ENCODE measurements around the gene STAP1.

STAP1 gene

DNA sequence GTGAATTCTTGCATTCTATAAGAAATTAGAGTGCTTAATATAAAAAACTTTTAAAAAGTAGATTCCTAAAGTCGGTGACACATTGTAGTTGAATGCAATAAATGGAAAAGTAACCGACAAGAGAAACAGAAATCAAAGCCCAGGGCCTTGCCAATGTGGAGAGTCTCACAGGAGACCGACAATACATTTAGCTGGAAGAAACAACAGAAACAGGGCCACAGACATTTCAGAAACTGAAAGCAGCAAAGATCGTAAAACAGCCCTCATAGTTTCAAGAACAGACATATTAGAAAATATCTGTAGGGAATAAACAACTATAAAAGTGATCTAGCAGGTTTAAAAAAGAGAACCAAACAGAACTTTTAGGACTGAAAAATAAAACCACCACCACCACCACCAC is 49.5 kb downstream of the STAP1 start:
- TF ChIP-seq, protein P1, sequence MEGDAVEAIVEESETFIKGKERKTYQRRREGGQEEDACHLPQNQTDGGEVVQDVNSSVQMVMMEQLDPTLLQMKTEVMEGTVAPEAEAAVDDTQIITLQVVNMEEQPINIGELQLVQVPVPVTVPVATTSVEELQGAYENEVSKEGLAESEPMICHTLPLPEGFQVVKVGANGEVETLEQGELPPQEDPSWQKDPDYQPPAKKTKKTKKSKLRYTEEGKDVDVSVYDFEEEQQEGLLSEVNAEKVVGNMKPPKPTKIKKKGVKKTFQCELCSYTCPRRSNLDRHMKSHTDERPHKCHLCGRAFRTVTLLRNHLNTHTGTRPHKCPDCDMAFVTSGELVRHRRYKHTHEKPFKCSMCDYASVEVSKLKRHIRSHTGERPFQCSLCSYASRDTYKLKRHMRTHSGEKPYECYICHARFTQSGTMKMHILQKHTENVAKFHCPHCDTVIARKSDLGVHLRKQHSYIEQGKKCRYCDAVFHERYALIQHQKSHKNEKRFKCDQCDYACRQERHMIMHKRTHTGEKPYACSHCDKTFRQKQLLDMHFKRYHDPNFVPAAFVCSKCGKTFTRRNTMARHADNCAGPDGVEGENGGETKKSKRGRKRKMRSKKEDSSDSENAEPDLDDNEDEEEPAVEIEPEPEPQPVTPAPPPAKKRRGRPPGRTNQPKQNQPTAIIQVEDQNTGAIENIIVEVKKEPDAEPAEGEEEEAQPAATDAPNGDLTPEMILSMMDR (conservative IDR thresholded peaks at IDR 0.05; ENCODE audit: low read depth, low read length), result no peak
- DNase-seq (ENCODE audit: low read depth), result no peak
- no peak overlapping the region for H3K4me3 ChIP-seq (ENCODE audit: low read depth, low read length)

DNA sequence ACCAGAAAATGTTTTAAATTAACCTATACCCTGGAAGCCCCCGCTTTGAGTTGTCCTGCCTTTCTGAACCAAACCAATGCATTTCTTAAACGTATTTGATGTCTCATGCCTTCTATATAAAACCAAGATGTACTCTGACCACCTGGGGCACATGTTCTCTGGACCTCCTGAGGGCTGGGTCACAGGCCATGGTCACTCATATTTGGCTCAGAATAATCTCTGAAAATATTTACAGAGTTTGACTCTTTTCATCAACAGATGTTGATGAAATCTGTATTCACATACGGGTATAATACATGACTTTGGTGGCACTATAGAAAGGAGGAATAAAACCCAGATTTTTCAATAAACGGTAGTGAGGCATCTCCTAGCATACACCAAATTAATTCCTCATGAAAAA is 55.7 kb downstream of the STAP1 start:
- TF ChIP-seq, protein P1 (conservative IDR thresholded peaks at IDR 0.05; ENCODE audit: low read depth, low read length), result no peak
- no peak overlapping the region for H3K4me3 ChIP-seq (ENCODE audit: low read depth, low read length)

DNA sequence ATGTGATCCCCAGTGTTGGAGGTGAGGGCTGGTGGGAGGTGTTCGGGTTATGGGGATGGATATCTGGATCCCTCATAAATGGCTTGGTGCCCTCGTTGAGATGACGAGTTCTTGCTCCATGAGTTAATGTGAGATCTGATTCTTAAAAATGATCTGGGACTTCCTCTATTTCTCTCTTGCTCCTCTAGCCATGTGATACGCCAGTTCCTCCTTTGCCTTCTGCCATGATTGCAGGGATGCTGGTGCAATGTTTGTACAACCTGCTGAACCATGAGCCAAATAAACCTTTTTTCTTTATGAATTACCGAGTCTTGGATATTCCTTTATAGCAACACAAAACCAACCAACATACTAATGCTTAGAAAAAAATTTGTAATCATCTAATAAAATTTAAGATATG is 56.6 kb downstream of the STAP1 start:
- no peak overlapping the region for H3K4me3 ChIP-seq (ENCODE audit: low read depth, low read length)
- DNase-seq (ENCODE audit: low read depth), result no peak
- TF ChIP-seq, protein P1 (conservative IDR thresholded peaks at IDR 0.05; ENCODE audit: low read depth, low read length), result no peak

More for the DNA sequence above, 55.7 kb downstream of the STAP1 start:
- no peak for DNase-seq (ENCODE audit: low read depth)

GRCh38 chr4:67616478-67616877 is 58.0 kb downstream of the STAP1 start:
- DNase-seq (ENCODE audit: low read depth), result no peak
- no peak overlapping the region for H3K4me3 ChIP-seq (ENCODE audit: low read depth, low read length)
- TF ChIP-seq, protein P1 (conservative IDR thresholded peaks at IDR 0.05; ENCODE audit: low read depth, low read length), result no peak

GRCh38 chr4:67624939-67625338 is 66.4 kb downstream of the STAP1 start:
- H3K4me3 ChIP-seq (ENCODE audit: low read depth, low read length), result no peak overlapping the region
- DNase-seq (ENCODE audit: low read depth), result peak; percentile 4
- TF ChIP-seq, protein P1 (conservative IDR thresholded peaks at IDR 0.05; ENCODE audit: low read depth, low read length), result no peak

DNA sequence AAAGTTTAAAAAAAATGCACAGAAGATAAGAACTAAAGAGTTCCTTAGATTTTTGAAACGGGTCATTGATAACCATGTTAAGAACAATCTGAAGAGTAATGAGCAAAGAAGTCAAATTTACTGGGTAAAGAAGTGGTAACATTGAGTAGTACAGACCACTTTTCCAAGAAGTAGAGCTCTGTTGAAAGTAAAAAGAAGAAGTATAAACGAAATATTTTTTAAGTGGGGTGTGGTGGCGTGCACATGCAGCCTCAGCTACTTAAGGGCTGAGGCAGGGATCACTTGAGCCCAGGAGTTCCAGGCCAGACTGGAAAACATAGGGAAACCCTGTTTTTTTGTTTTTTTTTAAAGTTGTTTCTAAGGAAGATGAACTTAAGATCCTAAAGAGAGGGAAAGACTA is 74.0 kb downstream of the STAP1 start:
- DNase-seq (ENCODE audit: low read depth), result no peak
- H3K4me3 ChIP-seq (ENCODE audit: low read depth, low read length), result no peak overlapping the region
- TF ChIP-seq, protein P1 (conservative IDR thresholded peaks at IDR 0.05; ENCODE audit: low read depth, low read length), result no peak

- DNase-seq (ENCODE audit: low read depth), result no peak
- TF ChIP-seq, protein P1 (conservative IDR thresholded peaks at IDR 0.05; ENCODE audit: low read depth, low read length), result no peak
- H3K4me3 ChIP-seq (ENCODE audit: low read depth, low read length), result no peak overlapping the region
These were observed 76.2 kb downstream of the STAP1 start for GRCh38 chr4:67634741-67635140.

Measured in choroid plexus epithelial cell (primary cell).